NCI-H2196 (cell line): ENCODE data around the gene CRTC1.

Experiments used
- DNase-seq: peaks from one replicate; lab custom pipeline; 2025; ENCODE audit not compliant: unreplicated experiment; lab: John Stamatoyannopoulos, UW

CRTC1 gene

DNA sequence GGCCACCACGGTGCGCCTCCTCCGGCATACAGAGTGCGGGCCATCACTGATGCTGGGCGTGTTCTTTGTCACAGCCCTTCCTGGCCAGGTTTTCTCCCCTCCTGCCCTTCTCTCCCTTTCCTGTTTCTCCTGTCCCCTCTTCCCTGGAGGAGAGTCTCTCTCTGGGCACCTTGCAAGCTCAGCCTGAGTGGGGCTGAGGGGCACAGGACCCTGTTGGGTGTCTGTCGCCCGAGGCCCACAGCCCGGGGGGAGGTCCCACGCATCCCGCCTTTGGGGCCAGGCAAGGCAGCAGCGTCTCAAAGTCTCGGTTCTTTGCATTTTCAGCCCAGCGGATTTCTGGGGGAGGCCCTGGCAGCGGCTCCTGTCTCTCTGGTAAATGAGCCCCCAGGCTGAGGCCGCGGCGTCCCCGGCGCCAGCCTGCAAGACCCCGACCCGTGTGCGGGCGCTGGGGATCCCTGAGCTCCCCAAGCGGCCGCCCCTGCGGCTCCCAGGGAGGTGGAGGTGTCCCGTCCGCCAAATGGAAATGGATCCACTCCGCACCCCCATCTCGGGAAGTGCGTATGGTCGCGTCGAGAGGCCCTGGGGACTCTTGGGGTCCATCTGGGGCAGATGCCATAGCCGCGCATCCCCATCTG is 60.4 kb downstream of the CRTC1 start:
- no peak for DNase-seq

DNA sequence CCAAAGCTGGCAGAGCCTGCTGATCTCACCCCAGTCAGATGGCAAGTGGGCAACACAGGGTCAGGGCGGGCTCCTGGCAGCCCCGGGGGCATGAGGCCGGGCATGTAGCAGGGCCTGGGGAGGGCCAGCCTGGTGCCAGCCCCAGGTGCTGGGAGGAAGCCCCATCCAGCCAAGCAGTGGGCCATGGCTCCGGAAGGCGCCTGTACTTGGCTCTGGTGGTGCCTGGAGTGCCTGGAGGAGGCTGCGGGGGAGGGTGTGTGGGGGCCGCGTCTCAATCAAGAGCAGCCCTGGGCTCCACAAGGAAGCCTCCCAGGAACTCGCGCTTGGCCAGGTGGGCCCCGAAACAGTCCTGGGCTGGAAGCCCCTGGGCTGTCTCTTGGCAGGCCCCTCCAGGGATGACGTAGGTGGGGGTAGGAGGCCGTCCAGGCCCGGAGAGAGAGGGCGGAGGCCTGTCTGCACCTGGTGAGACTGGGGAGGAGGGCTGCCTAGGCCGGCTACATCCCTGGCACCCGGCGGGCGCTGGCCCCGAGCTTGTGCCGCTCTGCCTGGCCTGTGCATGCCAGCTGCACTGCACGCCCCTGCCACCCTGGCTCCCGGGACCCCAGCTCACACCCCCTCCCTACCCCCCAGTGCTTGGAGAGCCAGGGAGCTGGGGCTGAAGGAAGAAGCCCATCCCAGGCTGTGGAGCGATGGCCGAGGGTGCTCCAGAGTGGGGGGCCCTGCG is 61.7 kb downstream of the CRTC1 start:
- DNase-seq = no peak

DNA sequence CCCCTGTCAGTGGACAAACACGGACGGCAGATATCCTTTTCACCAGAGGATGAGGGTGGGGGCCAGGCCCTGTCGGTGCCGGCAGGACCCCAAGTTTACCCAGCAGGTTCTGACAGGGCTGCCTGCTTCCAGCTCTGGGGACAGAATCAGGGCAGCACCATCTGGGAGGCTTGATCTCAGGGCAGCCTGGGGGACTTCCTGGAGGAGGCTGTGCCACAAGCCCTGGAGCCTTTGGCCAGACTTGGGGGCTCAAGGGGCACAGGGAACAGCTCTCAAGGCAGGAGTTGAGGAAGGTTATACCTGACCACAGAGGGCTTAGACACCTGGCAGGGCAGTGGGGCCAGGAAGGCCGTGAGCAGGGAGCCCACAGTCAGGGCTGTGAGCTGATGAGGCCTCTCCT is 62.5 kb downstream of the CRTC1 start:
- no peak for DNase-seq

DNA sequence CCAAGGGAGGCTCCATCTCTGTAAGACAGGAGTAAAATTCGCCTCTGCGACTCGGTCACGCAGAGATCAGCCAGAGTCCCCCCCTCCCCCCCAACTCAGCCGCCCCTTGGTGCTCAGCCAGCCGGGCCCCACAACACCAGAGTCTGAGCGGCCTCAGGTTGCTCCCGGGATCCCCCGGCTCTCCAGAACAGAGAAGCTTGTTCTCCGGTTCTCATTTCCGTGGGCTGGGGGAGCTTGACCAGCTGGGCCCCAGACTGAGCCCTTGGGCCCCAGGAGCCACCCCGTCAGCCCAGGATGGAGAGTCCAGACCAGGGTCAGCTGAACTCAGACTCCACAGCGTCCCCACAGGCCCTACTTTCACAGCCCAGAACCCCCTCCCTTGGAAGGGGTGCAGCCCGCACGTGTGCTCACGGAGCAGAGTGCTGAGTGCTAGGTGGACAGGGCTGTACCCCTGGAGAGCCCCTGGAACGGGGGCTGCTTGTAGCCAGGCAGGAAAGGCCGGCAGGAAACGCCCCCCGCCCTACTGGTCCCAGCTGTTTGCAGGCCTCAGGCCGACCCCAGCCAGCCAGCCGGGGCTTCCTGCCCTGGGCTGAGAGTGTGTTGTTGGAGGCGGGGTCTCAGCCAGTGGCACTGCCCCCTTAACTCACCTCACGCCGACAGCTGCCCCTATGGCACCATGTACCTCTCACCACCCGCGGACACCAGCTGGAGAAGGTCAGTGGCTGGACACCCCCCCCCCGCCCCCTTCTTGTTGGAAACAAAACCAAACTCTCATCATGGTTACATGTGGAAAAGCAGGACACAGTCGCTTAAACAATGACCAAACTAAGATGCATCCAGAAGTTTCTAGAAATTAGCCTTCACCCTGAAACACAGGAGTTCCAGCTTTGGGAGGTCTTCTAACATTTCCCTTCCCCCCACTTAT is 63.2 kb downstream of the CRTC1 start:
- no peak for DNase-seq

DNA sequence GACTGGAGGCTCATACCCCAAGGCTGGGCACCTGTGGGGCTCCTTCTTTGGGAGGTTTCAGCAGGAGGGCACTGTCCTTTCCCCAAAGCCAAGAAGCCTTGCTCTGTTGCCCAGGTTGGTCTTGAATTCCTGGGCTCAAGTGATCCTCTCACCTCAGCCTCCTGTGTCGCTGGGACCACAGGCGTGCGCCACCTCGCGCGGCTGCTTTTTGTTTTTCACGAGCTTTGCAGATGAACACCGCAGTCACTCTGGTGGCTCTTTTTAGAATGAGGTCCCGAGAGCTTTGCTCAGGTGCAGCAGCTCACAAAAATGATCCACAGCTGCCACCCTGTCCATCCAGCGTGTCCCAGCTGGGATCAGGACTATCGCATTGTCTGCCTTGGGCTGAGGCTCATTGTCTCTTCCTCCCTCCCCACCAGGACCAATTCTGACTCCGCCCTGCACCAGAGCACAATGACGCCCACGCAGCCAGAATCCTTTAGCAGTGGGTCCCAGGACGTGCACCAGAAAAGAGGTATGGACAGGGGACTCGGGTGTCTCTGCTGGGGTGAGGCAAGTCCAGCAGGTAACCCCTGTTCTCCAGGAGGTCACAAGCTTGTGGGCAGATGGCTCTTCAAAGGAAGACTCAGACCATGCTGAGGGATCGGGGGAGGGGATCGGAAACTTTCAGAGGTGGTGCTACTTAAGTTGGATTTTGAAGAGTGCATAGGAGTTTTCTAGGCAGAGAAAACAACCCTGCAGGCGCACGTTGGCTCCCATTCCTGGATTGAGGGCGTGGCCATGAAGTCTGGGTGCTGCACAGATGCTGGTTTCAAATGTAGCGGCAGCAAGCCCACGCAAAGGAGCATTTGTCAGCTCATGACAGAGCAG is 66.1 kb downstream of the CRTC1 start:
- no peak for DNase-seq

DNA sequence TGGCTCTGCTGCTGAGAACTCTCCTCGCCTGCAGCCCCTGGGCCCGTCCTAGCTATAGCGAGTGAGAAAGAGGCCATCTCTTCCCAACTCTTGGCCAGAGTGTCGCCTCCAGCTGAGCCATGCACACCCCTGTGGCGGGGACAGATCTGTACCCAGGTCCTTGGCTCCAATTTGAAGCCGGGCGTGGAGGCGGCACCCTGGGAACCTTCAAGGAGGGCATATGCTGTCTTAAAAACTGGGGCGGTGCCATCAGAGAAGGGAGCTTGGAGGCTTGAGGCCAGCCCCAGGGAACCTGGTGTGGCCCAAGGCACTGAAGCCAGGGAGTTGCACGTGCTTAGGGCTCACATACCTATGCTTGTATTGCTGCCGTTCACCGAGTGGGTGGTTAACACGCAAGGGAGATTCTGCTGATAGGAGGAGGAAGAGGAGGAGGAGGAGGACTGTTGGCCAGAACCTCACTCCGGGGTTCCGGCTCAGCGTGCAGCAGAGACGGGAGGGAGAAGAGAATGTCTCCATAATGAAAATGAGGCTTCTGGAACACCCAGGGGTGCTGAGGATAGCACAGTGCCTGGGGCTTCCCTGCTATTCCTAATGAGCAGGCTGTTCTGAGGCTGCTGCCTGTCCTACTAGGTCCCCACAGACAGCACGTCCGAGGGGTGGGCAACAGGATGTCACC is 67.0 kb downstream of the CRTC1 start:
- DNase-seq = no peak

DNA sequence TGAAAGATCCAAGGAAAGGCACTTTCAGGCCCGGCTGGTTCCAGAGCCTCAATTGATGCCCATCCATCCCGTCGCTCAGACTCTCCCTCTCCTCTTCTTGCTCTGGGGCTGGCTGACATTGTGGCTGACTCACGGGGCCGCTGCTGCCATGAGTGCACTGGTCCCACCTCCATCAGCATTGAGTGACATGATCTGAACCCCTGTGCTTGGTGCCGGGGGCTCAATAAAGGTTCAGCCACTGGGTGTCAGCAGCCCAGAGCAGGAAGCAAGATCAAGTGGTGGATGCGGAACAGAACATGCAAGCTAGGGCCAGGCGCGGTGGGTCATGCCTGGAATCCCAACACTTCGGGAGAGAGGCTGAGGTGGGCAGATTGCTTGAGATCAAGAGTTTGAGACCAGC is 68.1 kb downstream of the CRTC1 start:
- DNase-seq = no peak

DNA sequence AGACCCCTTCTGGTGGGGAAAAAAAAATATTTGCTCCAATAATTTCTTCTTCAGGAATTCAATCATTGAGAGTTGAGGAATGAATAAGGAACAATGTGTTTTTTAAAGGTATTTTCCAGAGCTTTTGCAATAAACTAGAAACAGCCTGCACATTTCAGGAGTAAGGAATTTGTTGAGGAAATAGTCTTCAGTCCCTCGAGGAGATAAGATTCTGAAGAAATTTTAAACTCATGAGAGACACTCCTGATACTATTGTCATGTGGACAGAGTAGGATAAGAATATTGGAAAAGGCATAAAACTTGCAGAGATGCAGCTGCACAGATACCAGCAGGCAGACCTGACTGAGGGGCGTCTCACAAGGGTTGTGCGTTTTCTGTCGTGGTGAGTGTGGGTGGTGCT is 71.0 kb downstream of the CRTC1 start:
- DNase-seq = no peak

DNA sequence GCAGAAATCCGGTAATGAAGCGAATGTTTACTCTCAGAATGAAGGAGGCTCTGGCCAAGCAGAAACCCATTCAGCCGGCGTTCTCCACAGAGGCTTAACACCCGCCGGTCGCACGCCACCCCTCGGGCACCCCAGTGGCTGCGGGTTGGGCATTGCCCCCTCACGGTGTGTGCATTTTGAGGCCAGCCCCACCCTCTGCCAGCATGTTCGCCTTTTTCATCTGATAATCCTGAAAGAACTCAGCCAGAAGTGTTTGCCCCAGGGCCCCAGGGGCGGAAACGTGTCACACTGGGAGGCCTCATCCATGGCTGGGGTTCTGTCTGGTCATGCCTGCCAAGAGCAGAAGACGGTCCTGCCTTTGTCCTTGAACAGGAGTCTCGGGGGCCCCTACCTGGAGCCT is 73.4 kb downstream of the CRTC1 start:
- no peak for DNase-seq

DNA sequence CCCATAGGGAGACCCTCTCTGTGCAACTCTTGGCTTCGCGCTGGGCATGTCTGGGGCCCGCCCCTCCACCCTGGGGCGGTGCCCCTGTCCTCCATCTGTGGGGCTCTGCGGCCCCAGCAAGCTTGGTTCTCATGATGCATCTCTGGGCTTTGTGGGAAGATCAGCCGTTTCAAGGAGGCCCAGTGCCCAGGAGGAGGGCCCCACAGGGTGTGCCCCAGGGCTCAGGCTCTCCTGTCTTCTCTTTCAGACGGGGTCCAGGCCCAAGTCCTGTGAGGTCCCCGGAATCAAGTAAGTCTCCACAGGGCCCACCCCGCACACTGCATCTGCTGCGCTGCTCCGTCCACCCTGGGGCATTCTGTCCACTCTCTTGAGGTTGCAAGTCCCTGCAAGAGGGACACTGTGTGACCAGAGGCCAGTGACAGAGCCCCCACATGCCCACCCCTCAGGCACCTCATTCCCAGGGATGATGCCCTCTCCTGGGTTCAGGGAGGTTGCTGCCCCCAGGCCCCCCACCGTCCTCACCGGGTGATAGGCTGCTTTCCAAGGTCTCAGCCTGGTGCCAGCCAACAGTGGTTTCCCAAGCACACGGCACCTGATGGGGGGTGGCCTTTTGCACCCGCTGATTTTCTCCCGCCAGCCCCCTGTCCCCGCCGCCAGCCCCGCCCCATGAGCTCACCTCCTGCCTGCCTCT is 76.0 kb downstream of the CRTC1 start:
- DNase-seq = no peak

DNA sequence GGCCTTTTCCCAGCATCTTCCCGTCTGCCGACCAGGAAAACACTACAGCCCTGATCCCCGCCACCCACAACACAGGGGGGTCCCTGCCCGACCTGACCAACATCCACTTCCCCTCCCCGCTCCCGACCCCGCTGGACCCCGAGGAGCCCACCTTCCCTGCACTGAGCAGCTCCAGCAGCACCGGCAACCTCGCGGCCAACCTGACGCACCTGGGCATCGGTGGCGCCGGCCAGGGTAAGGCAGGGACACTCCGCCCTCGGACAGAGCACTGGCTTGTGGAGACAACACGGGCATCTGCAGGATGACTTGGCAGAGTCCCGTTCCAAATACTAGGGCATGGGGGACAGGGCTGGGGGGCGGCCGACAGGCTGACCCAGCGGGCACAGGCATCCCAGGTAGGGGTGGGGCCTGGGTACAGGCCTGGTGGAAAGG is 76.5 kb downstream of the CRTC1 start:
- no peak for DNase-seq

DNA sequence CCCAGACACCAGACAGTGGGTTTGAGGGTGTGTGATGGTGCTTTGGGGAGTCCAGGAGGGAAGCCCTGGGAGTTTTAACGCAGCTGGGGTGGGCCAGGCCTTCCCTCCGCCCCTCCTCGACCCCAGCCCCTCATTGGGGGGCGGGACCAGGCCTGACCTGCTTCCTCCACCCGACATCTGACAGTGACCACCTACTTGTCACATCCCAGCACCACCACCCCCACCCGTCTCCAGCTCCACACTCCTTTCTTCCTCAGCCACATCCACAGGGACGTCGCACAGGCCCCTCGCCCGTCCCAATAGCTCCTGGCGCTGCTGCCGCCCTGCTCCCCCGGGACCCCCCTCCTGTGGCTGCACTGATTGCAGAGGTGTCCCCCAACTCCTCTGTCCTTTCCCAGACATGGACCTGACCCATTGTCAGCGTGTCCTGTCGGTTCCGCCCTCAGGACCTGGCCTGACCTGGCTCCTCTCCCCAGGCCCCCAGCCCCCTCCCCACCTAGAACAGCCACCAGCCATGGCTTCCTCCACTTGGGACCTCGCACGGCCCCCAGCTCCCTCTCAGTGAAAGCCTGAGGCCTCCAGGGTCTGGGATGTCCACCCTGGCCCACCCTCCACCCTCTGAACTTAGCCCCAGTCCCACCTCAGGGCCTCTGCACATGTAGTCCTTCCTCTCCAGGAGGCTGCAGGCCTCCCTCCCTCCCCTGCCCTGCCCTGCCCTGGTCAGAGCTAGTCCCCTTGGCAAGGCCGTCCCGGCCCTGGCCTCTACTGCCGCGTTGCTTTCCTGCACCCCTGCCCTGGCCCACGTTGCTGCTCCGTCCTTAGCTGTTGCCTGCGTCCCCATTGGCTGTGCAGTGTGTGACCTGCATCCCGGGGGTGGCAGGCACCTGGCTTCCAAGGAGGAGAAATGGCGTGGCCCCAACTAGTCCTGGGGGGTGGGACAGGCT is 77.2 kb downstream of the CRTC1 start:
- DNase-seq = no peak

DNA sequence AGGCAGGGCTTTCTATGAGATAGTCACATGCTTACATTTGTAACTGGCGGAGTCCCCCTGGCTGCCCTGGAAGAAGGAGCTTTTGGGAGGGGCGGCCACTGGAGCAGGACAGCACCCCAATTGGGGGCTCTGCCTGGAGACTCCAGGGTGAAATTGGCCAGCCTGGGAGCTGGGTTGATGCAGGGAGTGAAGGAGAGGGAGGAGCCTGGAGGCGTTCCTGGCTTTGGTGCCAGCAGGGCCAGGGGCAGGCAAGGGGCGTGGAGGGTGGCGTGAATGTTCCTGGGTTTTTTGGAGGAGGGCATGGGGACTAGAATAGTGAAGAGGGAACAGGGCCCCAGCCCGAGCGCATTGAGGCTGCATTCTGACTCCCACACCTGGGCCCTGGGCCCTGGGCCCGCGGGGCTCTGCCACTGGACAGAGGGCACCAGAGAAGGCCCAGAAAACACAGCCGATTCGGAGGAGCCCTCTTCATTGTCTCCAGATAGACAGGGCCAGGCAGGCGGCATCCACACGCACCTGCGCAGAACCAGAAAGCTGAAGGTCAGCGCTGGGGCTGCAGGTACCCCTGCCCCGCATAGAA is 78.1 kb downstream of the CRTC1 start:
- no peak for DNase-seq

DNA sequence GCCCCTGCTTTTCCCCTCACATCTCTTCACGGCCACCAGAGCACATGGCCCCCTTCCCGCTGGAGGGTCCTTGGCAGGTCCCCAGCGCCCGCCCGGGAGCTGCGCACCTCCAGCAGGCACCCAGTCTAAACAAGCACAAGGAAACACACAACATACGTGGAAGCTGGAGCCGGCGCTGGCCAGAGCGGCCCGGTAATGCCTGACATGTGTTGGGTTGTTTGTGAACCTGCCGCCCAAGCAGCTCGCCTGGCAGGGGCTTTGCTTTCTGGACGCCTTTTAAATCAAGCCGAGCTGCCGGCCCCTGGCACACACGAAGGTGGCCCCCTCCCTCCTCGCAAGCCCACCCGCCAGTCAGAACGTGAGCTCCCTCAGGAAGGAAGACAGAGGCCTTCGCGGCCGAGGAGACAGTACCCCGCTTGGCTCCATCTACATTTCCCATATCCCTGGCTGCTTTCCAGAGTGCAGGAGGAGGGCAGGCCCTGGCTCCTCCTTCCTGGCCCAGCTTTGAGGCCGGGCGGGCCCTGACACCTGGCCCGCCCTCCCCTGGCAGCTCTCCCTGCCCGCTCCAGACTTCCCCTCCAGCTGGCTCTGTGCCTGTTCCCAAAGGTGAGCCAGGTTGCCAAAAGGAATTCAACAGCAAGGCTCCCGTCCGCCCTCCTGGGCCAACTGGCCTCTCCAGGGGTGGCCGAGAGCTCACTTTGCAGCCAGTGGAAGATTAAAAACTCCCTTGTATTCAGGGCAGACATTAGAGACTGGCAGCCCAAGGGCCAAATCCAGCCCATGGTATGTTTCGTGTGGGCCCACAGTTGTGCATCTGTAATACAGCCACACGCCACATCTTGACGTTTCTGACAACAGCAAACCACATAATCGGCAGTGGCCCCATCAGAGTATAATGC is 78.9 kb downstream of the CRTC1 start:
- DNase-seq = peak; percentile 97

DNA sequence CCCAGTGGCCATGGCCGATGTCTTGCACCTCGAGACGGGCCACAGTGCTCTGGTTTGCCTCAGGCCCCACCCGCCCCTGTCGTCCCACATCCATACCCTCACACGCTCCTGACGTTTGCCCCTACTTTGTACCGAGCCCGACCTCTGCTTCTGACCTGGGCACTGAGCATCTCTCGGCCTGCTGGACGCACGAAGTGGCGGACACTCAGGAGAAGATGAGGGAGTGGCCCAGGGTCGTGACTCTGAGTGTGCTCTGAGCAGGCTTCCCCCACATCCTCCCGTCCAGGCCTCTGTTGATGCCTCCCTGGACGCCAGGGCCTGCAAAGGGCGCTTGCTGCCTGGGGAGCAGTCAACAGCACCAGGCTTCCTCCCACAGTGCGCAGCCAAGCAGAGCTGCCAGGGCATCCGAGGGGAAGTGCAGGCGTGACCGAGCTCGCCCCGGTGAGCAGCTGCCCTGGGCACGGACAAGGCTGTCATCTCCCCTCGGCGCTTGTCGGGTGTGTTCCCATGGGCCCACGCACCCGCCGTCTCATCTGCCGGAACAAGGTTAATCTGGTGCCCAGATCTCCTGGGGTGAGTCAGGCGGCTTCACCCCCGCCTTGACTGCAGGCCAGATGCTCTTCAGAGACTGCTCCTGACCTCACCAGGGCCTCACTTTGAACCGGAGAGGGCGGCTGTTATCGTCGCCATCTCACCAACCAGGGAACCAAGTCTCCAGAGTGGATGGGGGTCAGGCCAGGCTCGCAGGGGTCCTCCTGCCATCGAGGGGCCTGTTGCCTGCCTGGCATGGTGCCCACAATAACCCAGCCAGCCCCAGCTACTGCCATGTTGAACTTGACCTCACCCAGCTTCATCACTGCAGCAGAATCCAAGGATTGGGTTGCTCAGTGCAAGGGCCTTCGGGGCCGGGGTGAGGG is 80.5 kb downstream of the CRTC1 start:
- DNase-seq = peak; percentile 84

DNA sequence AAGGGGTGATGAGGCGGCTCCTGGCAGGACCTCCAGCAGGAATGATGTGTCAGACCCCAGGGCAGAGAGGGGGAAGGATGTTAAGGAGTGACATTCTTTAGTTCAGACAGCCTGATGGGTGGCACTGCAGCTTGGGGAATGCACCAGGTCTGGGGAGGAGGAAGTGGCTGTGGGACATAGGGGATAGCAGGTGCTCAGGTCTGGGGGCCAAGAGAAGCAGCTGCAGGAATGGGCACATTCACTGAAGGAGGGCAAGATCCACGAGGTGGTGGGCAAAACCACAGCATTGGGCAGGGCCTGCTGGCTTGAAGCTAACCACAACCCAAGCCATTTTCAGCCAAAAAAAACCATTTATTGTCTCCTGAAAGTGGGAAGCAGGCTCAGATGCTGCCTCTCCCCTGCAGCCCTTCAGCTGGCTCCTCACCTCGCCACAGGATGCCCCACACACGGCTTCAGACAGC is 81.1 kb downstream of the CRTC1 start:
- DNase-seq = no peak
